Lower lobe of right lung (tissue), 2 donors: ENCODE results near the gene EID2. TPM values are rescaled to one million over a fixed set of nuclear protein-coding genes. Genes with fewer than 3 reads are reported as not detected.

Experiments used
- ATAC-seq, 2 donors: fragments of 200-7000 bp; cut with Tn5 transposase; one replicate each; pipeline ENCODE4 v1.9.1; 2020 to 2022; ENCODE audit warnings: mild to moderate bottlenecking in 2 of 2, moderate library complexity in 2 of 2
- DNase-seq: peaks from one replicate; pipeline ENCODE4 v3.0.0-alpha.2; 2020
- H3K27ac ChIP-seq: fragments of 200-600 bp; one replicate; pipeline ENCODE4 v1.8.0; 2022
- H3K27me3 ChIP-seq: fragments of 200-600 bp; one replicate; pipeline ENCODE4 v1.8.0; 2022; ENCODE audit warnings: low read depth
- H3K36me3 ChIP-seq: fragments of 200-600 bp; one replicate; pipeline ENCODE4 v1.8.0; 2022; ENCODE audit warnings: mild to moderate bottlenecking
- H3K4me1 ChIP-seq: fragments of 200-600 bp; one replicate; pipeline ENCODE4 v1.8.0; 2022
- H3K4me3 ChIP-seq: fragments of 200-600 bp; one replicate; pipeline ENCODE4 v1.8.0; 2022; ENCODE audit warnings: mild to moderate bottlenecking
- H3K9me3 ChIP-seq: fragments of 200-600 bp; one replicate; pipeline ENCODE4 v1.8.0; 2022
- intact Hi-C: fragments of 100-400 bp; cut with DNase I; formaldehyde crosslinking; loops from one replicate; pipeline ENCODE4 v1.11.0; 2022
- total RNA-seq: library from RNA; stranded (reverse); fragmentation: NEBNext Ultra II Directional; extraction: Animal tissue kit (Norgen Biotek cat#: 25700); gene quantifications from one replicate; pipeline ENCODE4 v1.2.1, GENCODE V29; 2021
- TF ChIP-seq, protein P1 (sequence below): fragments of 200-600 bp; IDR thresholded peaks from one replicate; pipeline ENCODE4 v1.8.0; 2022; ENCODE audit warnings: antibody characterized with exemption, mild to moderate bottlenecking
- donor health status: DM: no; HTN: yes; CAD: no; lungs with severe emphysema.

EID2 gene
- total RNA-seq, 1 donor from 2014 or later: 12.8 TPM

DNA sequence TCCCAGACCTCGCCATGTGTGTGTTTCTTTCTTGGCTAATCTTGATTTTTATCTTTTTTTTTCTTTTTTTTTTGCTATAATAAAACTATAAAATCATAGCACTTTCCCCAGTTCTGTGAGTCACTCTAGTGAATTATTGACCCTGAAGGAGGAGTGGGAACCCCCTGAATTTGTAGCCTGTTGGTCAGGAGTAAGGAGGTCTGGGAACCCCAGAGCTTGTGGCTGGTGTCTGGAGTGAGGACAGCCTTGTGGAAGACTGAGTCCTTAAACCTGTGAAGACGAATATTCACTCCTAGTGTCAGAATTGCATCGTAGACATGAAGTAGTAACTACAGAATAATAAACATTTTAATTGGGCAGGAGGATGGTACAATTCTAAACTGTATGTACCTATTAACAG is 14.8 kb downstream of the EID2 start:
- H3K9me3 ChIP-seq: no peaks in the 10 kb centered on the region
- no peaks in the 10 kb centered on the region for H3K4me1 ChIP-seq
- no peak overlapping the region for H3K4me3 ChIP-seq
- H3K27ac ChIP-seq: no peak overlapping the region
- ATAC-seq (no peak), DNase-seq (no peak)
- TF ChIP-seq, protein P1, sequence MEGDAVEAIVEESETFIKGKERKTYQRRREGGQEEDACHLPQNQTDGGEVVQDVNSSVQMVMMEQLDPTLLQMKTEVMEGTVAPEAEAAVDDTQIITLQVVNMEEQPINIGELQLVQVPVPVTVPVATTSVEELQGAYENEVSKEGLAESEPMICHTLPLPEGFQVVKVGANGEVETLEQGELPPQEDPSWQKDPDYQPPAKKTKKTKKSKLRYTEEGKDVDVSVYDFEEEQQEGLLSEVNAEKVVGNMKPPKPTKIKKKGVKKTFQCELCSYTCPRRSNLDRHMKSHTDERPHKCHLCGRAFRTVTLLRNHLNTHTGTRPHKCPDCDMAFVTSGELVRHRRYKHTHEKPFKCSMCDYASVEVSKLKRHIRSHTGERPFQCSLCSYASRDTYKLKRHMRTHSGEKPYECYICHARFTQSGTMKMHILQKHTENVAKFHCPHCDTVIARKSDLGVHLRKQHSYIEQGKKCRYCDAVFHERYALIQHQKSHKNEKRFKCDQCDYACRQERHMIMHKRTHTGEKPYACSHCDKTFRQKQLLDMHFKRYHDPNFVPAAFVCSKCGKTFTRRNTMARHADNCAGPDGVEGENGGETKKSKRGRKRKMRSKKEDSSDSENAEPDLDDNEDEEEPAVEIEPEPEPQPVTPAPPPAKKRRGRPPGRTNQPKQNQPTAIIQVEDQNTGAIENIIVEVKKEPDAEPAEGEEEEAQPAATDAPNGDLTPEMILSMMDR: no peak
- no peaks in the 10 kb centered on the region for H3K27me3 ChIP-seq
- peaks cover 3% of the 10 kb centered on the region for H3K36me3 ChIP-seq
- intact Hi-C loops: no loop called here

DNA sequence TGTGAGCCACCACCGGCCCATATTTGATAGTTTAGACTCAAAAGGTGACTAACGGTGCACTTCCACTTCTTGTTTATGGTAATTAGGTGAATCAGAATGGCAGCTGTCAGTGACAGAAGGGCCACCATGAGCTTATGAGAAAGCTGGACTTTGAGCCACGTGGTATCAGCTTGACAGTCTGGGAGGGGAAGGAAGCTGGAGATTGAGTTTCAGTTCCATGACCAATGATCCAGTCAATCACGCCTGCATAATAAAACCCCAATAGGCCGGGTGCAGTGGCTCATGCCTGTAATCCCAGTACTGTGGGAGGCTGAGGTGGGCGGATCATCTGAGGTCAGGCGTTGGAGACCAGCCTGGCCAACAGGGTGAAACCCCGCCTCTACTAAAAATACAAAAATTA is 15.5 kb downstream of the EID2 start:
- H3K36me3 ChIP-seq: peaks cover 3% of the 10 kb centered on the region
- H3K4me1 ChIP-seq: no peaks in the 10 kb centered on the region
- ATAC-seq (peak; percentile 39 to 60), DNase-seq (no peak)
- no peak overlapping the region for H3K27ac ChIP-seq
- H3K4me3 ChIP-seq: no peak overlapping the region
- H3K9me3 ChIP-seq: no peaks in the 10 kb centered on the region
- TF ChIP-seq, protein P1: no peak
- intact Hi-C loops: no loop called here
- H3K27me3 ChIP-seq: peaks cover under 1% of the 10 kb centered on the region

DNA sequence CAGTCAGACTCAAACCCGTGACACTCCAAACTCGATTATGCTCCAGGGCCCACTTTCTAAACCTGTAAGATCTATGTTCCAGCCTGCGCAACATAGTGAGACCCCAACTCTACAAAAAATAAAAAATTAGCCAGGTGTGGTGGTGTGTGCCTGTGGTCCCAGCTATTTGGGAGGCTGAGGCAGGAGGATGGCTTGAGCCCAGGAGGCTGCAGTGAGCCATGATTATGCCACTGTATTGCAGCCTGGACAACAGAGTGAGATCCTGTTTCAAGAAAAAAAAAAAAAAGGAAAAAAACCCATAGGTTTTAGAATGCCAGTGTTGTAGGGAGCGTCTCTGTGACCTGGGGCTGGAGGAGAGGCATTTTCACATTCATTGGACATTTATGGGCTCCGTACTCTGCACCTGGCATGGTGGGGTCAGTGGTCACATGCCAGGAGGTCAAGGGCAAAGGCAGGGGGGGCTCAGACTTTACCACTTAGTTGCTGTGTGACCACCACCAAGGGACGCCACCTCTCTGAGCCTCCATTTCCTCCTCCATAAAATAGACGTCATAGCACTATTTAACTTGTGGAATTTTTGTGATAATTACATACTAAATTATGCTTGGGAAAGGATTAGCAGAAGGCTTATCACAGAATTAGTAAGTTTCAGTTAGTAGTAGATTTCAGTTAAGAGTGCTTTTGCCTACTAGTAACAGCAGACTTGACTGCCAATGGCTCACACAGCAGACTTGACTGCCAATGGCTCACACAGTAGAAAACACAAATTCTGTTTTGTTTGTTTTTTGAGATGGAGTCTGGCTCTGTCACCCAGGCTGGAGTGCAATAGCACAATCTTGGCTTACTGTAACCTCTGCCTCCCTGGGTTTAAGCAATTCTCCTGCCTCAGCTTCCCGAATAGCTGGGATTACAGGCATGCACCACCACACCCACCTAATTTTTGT is 19.1 kb downstream of the EID2 start:
- no peak for DNase-seq
- Histone ChIP-seq H3K36me3 (no peaks in the 10 kb centered on the region), H3K4me1 (peaks cover under 1% of the 10 kb centered on the region), H3K9me3 (no peaks in the 10 kb centered on the region), H3K27me3 (peaks cover 23% of the 10 kb centered on the region), H3K27ac (no peak overlapping the region), H3K4me3 (no peak overlapping the region)
- no peak for ATAC-seq
- intact Hi-C loops: no loop called here
- TF ChIP-seq, protein P1: no peak

DNA sequence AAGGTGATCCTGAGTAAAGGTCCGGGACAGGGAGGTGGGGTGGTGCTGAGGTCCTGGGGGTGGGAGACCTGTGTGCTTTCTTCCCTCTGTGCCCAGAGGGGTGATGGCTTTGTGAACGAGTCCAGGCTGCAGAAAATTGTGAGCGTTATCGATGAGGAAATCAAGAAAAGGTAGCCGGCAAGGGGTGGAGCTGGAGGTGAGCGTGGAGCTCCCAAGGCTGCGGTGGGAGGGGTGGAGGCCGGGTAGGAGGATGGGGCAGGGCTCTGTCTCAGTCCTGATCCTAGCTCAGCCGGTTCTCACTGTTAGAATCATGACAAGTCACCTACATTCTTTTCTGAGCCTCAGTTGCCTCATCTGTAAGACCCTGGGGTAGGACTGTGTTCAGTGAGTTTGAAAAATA is 21.0 kb downstream of the EID2 start:
- TF ChIP-seq, protein P1: no peak
- Histone ChIP-seq H3K4me1 (peaks cover 16% of the 10 kb centered on the region), H3K27me3 (peaks cover 41% of the 10 kb centered on the region), H3K9me3 (no peaks in the 10 kb centered on the region), H3K4me3 (no peak overlapping the region), H3K27ac (no peak overlapping the region), H3K36me3 (no peaks in the 10 kb centered on the region)
- intact Hi-C loops: no loop called here
- no peak for DNase-seq
- no peak for ATAC-seq

DNA sequence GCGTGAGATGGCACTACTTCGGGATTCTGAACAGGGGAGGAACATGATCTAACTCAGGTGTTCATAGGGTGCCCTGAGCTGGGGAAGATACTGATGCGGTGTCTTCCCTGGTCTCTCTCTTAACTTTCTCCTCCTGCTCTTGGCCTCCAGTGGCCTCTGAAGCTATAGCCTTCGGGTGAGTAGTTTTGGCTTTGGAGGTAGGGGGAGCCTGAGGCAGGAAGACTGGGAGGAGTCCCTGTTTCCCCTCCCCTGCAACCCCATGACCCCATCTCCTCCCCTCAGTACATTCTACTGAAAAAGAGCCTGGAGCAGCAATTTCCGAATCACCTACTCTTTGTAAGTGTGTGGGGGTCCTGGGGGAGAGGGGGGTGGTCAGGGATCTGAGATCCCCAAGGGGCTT is 21.5 kb downstream of the EID2 start:
- Histone ChIP-seq H3K9me3 (no peaks in the 10 kb centered on the region), H3K27me3 (peaks cover 47% of the 10 kb centered on the region), H3K27ac (no peak overlapping the region), H3K4me3 (no peak overlapping the region), H3K4me1 (peaks cover 16% of the 10 kb centered on the region), H3K36me3 (no peaks in the 10 kb centered on the region)
- DNase-seq (no peak), ATAC-seq (no peak)
- TF ChIP-seq, protein P1: no peak
- intact Hi-C loops: no loop called here
